A673 (cell line): ENCODE results near the gene IL20.

Experiments
- EZH2 ChIP-seq: fragments of 200-600 bp; sonication (generic); IDR thresholded peaks from 2 replicates; pipeline ENCODE4 v1.6.1; 2017; ENCODE audit warnings: borderline replicate concordance, low read depth, mild to moderate bottlenecking, mixed read lengths, antibody characterized with exemption, low read length; ENCODE audit not compliant: poor library complexity, severe bottlenecking
- TF ChIP-seq, protein P1 (sequence below): fragments of 300-800, 200-600 bp; sonication (generic); conservative IDR thresholded peaks from 2 replicates; pipeline ENCODE4 v1.5.1; 2017; ENCODE audit warnings: low read depth, mild to moderate bottlenecking, antibody characterized with exemption, low read length, moderate library complexity, mixed read lengths

DNA sequence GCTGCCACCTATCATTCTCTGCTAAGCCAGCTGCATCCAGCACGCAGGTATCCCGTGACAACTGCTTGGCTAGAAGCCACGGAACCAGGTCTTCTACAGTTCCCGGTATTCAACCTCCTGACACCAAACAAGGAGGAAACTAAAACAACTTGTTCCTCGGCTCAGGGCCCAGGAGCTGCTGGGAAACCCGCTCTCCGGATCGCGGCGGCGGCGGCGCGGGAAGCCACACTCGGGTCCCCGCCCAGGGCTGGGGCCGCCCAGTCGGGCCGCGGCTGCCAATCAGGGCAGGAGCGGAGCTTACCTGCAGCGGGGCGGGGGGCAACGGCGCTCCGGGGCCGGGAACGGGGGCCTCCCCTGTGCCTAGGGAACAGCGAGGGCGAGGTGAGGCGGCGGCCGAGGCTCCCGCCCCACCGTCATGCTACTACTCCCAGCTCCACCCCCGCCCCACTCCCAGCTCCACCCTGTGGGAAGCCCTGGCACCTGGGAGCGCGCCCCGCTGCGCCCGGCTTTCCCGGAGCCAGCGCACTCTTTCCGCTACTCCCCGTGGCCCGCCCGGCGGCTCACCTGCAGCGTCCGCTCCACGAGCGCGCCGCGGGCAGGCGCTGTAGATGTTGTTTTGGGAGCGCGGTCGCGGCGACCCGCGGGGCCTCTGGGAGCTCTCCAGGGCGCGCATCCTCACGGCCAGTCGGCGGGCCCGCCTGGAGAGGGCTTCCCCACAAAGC, 43.9 kb downstream of the IL20 start:
- TF ChIP-seq, protein P1, sequence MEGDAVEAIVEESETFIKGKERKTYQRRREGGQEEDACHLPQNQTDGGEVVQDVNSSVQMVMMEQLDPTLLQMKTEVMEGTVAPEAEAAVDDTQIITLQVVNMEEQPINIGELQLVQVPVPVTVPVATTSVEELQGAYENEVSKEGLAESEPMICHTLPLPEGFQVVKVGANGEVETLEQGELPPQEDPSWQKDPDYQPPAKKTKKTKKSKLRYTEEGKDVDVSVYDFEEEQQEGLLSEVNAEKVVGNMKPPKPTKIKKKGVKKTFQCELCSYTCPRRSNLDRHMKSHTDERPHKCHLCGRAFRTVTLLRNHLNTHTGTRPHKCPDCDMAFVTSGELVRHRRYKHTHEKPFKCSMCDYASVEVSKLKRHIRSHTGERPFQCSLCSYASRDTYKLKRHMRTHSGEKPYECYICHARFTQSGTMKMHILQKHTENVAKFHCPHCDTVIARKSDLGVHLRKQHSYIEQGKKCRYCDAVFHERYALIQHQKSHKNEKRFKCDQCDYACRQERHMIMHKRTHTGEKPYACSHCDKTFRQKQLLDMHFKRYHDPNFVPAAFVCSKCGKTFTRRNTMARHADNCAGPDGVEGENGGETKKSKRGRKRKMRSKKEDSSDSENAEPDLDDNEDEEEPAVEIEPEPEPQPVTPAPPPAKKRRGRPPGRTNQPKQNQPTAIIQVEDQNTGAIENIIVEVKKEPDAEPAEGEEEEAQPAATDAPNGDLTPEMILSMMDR: no peak
- TF ChIP-seq EZH2: peak; percentile 45
